Measurements from ENCODE around the gene IL25.

The IL25 gene

DNA sequence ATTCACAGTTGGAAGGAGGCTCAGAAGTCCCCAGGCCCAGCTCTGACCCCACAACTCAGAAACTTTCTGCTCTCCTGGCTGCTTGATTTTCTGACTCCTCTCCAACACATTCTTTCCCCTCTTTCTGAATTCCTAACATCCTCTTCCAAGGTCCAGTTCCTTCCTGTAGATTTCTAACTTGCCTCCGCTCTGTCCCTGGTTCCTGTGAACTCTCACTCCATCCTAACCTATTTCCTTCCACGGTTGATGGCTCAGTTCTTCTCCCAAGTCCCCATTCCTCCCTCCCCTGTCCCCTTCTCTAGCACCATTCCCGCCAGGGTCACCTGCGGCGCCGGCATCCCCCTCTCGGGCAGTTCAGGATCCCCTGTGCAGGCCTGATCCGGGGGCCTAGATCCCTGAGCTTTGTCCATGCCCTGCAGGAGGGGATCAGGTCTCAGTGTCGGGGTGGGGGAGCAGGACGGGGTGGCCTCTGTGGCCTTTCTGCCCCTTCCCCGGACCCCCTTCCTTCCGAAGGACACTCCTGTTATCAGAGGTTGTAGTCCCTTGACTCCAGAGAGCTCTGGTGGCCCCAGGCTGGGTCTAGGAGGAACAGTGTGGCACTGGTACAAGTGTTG, 13.9 kb upstream of the IL25 start:
- in situ Hi-C loops (cut with HindIII; ENCODE audit: low sequenced_read_pairs) = no loop called here
- no peak overlapping the region for H3K4me3 ChIP-seq (ENCODE audit: low read depth, low read length)
- no peak for TF ChIP-seq CTCF (IDR thresholded peaks at IDR 0.05; ENCODE audit: low read depth, low read length, missing control alignments)
- DNase-seq (ENCODE audit: low read depth) = no peak

DNA sequence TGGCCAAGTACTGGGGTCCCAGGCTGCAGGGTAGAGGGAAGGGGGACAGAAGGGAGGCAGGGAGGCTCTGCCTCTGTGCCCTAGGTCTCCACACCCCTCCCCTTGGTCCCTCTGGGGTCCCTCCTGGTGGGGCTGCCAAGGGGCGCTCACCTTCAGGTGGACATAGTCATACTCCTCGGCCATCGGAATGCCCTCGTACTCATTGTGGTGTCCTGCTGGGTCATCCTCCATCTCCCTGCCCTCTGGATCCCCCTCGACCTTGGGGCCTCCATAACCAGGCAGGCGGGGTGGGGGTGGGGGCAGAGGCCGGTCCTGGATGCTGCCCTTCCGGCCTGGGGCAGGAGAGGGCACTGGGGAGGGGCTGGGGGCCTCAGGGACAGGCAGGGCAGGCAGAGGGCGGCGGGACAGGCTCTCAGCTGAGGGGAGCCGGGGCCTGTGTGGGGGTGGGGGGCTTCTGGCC, 13.4 kb upstream of the IL25 start:
- in situ Hi-C loops (cut with HindIII; ENCODE audit: low sequenced_read_pairs) = no loop called here
- no peak overlapping the region for H3K4me3 ChIP-seq (ENCODE audit: low read depth, low read length)

DNA sequence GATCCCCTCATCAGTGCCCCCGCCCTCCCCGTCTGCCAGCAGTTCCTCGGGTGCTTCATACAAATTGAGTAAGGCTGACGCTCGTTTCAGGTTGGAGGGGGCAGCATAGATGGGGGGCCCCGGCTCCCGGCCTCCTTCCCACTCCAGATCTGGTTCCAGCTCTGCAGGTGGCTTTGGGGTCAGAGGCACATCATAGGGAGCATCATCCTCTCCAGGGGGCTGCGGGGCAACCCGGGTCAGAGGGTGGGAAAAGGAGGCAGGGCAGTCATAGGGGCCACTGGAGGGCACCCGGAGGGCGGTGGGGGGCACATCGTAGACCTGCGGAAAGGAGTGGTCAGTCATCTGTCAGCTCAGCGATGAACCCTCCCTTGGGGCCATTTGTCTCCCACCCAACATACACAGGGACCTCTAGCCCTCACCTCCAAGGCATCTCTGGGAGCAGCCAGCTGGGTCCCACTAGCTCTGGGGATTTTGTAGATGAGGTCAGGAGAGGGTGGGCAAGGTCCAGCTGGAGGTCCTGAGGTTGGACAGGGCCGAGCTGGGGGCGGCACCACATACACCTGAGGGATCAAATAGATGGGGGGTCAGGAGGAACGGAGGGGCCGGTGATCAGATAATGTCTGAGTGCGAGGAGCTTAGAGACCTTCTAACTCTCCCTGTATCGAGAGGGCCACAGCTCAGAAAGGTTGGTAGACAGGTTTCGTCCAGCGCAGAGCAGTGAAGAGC, 12.7 kb upstream of the IL25 start:
- in situ Hi-C loops (cut with HindIII; ENCODE audit: low sequenced_read_pairs) = no loop called here
- no peak overlapping the region for H3K4me3 ChIP-seq (ENCODE audit: low read depth, low read length)
- no peak for DNase-seq (ENCODE audit: low read depth)
- no peak for TF ChIP-seq CTCF (IDR thresholded peaks at IDR 0.05; ENCODE audit: low read depth, low read length, missing control alignments)

More for the DNA sequence above, 13.4 kb upstream of the IL25 start:
- DNase-seq (ENCODE audit: low read depth) = no peak
- no peak for TF ChIP-seq CTCF (IDR thresholded peaks at IDR 0.05; ENCODE audit: low read depth, low read length, missing control alignments)

GRCh38 chr14:23360496-23360895, 12.1 kb upstream of the IL25 start:
- in situ Hi-C loops (cut with HindIII; ENCODE audit: low sequenced_read_pairs) = no loop called here
- no peak overlapping the region for H3K4me3 ChIP-seq (ENCODE audit: low read depth, low read length)
- peak; percentile 7 for TF ChIP-seq CTCF (IDR thresholded peaks at IDR 0.05; ENCODE audit: low read depth, low read length, missing control alignments)
- no peak for DNase-seq (ENCODE audit: low read depth)

DNA sequence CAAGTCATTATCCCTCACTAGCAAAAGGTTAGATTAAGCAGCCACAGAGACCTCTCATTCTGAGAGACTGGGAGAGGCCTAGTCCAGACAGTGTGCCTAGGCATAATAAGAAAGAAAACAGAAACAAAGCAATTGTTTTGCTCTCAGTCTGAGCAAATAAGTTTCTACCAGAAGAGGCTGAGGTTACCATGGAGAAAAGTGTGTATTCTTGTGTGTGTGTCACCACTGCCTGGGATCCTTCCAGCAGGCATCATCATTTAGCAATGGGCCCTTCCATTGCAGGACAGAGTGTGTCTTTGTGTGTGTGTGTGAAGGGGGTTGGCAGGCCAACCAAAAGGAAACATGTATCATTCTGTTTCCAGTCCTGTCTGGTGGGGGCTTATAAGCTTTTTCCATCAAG, 11.3 kb upstream of the IL25 start:
- no peak for DNase-seq (ENCODE audit: low read depth)
- TF ChIP-seq CTCF (IDR thresholded peaks at IDR 0.05; ENCODE audit: low read depth, low read length, missing control alignments) = no peak
- H3K4me3 ChIP-seq (ENCODE audit: low read depth, low read length) = no peak overlapping the region
- in situ Hi-C loops (cut with HindIII; ENCODE audit: low sequenced_read_pairs) = no loop called here

GRCh38 chr14:23361763-23362162, 10.8 kb upstream of the IL25 start:
- no peak for TF ChIP-seq CTCF (IDR thresholded peaks at IDR 0.05; ENCODE audit: low read depth, low read length, missing control alignments)
- in situ Hi-C loops (cut with HindIII; ENCODE audit: low sequenced_read_pairs) = no loop called here
- no peak overlapping the region for H3K4me3 ChIP-seq (ENCODE audit: low read depth, low read length)
- no peak for DNase-seq (ENCODE audit: low read depth)
